ENCODE data around the gene CHERP.
"Not testable (repeated sequence)": the region's sequence is repeated elsewhere in the genome, so short reads cannot be mapped to it uniquely, and the experiment has no call there.

CHERP gene

GRCh38 chr19:16518483-16519229 lies 23.6 kb downstream of the CHERP start:
- DNase-seq: no peak

GRCh38 chr19:16518061-16518460 lies 24.2 kb downstream of the CHERP start:
- DNase-seq: no peak

- no peak for DNase-seq
Observed at GRCh38 chr19:16516923-16517610, 25.2 kb downstream of the CHERP start.

- DNase-seq: no peak
Observed at GRCh38 chr19:16516381-16516780, 25.9 kb downstream of the CHERP start.

- DNase-seq: no peak
Observed at GRCh38 chr19:16514383-16515019, 27.7 kb downstream of the CHERP start.

GRCh38 chr19:16512611-16513010 lies 29.6 kb downstream of the CHERP start:
- not testable (repeated sequence) for DNase-seq

- DNase-seq: no peak
Observed at GRCh38 chr19:16509141-16510061, 32.8 kb downstream of the CHERP start.

- DNase-seq: no peak
Observed at GRCh38 chr19:16508546-16508945, 33.7 kb downstream of the CHERP start.

GRCh38 chr19:16506961-16507360 lies 35.3 kb downstream of the CHERP start:
- DNase-seq: no peak

- not testable (repeated sequence) for DNase-seq
Observed at GRCh38 chr19:16506161-16506560, 36.1 kb downstream of the CHERP start.

- DNase-seq: no peak
Observed at GRCh38 chr19:16504271-16504670, 38.0 kb downstream of the CHERP start.

- no peak for DNase-seq
Observed at GRCh38 chr19:16497837-16498236, 44.4 kb downstream of the CHERP start.

GRCh38 chr19:16497042-16497441 lies 45.2 kb downstream of the CHERP start:
- DNase-seq: no peak

- DNase-seq: no peak
Observed at GRCh38 chr19:16496613-16496983, 45.6 kb downstream of the CHERP start.

GRCh38 chr19:16495982-16496612 lies 46.1 kb downstream of the CHERP start, which contains the start of the genes C19orf44 and CALR3:
C19orf44 (plus strand) TSS chr19:16496394; CDS start chr19:16500793, 4,399 bp downstream.
CALR3 (minus strand) TSS chr19:16496167; CDS start chr19:16496129, 38 bp downstream.
- DNase-seq: peak; percentile 96

GRCh38 chr19:16486476-16486875 lies 55.8 kb downstream of the CHERP start:
- DNase-seq: not testable (repeated sequence)

- DNase-seq: no peak
Observed at GRCh38 chr19:16482745-16483144, 59.5 kb downstream of the CHERP start.

GRCh38 chr19:16477311-16477710 lies 64.9 kb downstream of the CHERP start:
- DNase-seq: no peak

GRCh38 chr19:16476401-16476800 lies 65.8 kb downstream of the CHERP start:
- no peak for DNase-seq

- no peak for DNase-seq
Observed at GRCh38 chr19:16473875-16474392, 68.3 kb downstream of the CHERP start.

GRCh38 chr19:16472992-16473391 lies 69.2 kb downstream of the CHERP start:
- no peak for DNase-seq

- DNase-seq: not testable (repeated sequence)
Observed at GRCh38 chr19:16472559-16472899, 69.7 kb downstream of the CHERP start.

All from activated naive CD4-positive, alpha-beta T cell treated with anti-CD3 and anti-CD28 coated beads, Interleukin-2, amount 50 U/mL, for 16 hours (primary cell).